Sigmoid colon (tissue), 7 donors: ENCODE measurements around the gene CATSPER1. TPM values are rescaled to one million over a fixed set of nuclear protein-coding genes. Genes with fewer than 3 reads are reported as not detected.

ENCODE experiments used
- DNase-seq: peaks from one replicate; pipeline ENCODE4 v3.0.0-alpha.2; 2019
- H3K27ac ChIP-seq, 4 donors: fragments of 200-600 bp; sonication (generic); one replicate each; pipeline ENCODE4 v1.5.1; 2016 to 2019; ENCODE audit warnings: mild to moderate bottlenecking in 1 of 4
- H3K27me3 ChIP-seq, 3 donors: fragments of 200-600 bp; sonication (generic); one replicate each; pipeline ENCODE4 v1.5.1; 2019; ENCODE audit warnings: mild to moderate bottlenecking in 1 of 3
- H3K36me3 ChIP-seq, 4 donors: fragments of 200-600 bp; sonication (generic); one replicate each; pipeline ENCODE4 v1.5.1; 2016 to 2019
- H3K4me1 ChIP-seq, 4 donors: fragments of 200-600 bp; sonication (generic); one replicate each; pipeline ENCODE4 v1.5.1; 2017 to 2019
- H3K4me3 ChIP-seq, 4 donors: fragments of 200-600 bp; sonication (generic); one replicate each; pipeline ENCODE4 v1.5.1; 2017 to 2019; ENCODE audit warnings: mild to moderate bottlenecking in 2 of 4, moderate library complexity in 1 of 4
- H3K9me3 ChIP-seq, 4 donors: fragments of 200-600 bp in 3 of 4; sonication (generic) in 3 of 4; one replicate each; pipeline versions ENCODE4 v1.5.1 to v1.6.1; 2013 to 2019
- CTCF ChIP-seq, 4 experiments: fragments of 450-650 bp in 3 of 4; fragments of 200-600 bp in 1 of 4; IDR thresholded peaks; one replicate each; pipeline ENCODE4 v1.5.1; 2016 to 2019; ENCODE audit warnings: antibody characterized with exemption in 4 of 4, mild to moderate bottlenecking in 3 of 4, moderate library complexity in 2 of 4
- EP300 ChIP-seq, 4 donors: sonication (generic); formaldehyde crosslinking; IDR thresholded peaks; one replicate each; pipeline ENCODE4 v1.6.1; 2017; ENCODE audit warnings: antibody characterized with exemption in 4 of 4
- POLR2A ChIP-seq, 2 donors: fragments of 450-650 bp; IDR thresholded peaks; one replicate each; pipeline ENCODE4 v1.6.1; 2016; ENCODE audit warnings: antibody characterized with exemption in 2 of 2, mild to moderate bottlenecking in 2 of 2, moderate library complexity in 2 of 2
- POLR2AphosphoS5 ChIP-seq, 4 donors: sonication (generic); formaldehyde crosslinking; IDR thresholded peaks; one replicate each; pipeline ENCODE4 v1.6.1; 2017; ENCODE audit warnings: antibody characterized with exemption in 4 of 4
- WGBS, 2 donors: extraction: QIAGEN DNeasy Blood & Tissue Kit; methylation state at CpG; one replicate each; pipeline ENCODE4 v1.1.7; 2013; 5-methylcytosine and 5-hydroxymethylcytosine counted together
- intact Hi-C: fragments of 100-400 bp; cut with DNase I; formaldehyde crosslinking; loops from one replicate; pipeline ENCODE4 v1.15.1; 2023
- polyA plus RNA-seq, 3 donors: library from polyadenylated mRNA; stranded (reverse); fragments of 200-250 nt; gene quantifications; one replicate each; pipeline ENCODE4 v1.2.3, GENCODE V29; 2013
- total RNA-seq, 4 donors: library from RNA; depleted of rRNA; stranded (reverse); fragments of >200 nt; gene quantifications; one replicate each; pipeline ENCODE4 v1.1.0, GENCODE V29; 2016
- donor health status: healthy with polysubstance abuse.
- donor health status: Bipolar disorder and iron deficiency.
- donor health status: healthy.

CATSPER1 gene
- total and polyA plus RNA-seq, 7 donors = 0.06 TPM; not detected in 6

GRCh38 chr11:65976216-65977176 lies 49.8 kb downstream of the CATSPER1 start:
- WGBS, 2 donors = 83 to 87% methylated on average over 43 of the region's 43 CpGs
- Histone ChIP-seq H3K27ac (no peak overlapping the region), H3K4me1 (no peaks in the 10 kb centered on the region), H3K4me3 (no peak overlapping the region), H3K27me3 (no peaks in the 10 kb centered on the region), H3K36me3 (peaks cover 30 to 63% (median 32%) of the 10 kb centered on the region in 4 donors), H3K9me3 (no peaks in the 10 kb centered on the region)
- TF ChIP-seq EP300 (IDR thresholded peaks at IDR 0.05) (no peak), POLR2A (IDR thresholded peaks at IDR 0.05) (no peak), CTCF (IDR thresholded peaks at IDR 0.05) (no peak), POLR2AphosphoS5 (IDR thresholded peaks at IDR 0.05) (no peak)
- no peak for DNase-seq
- intact Hi-C loops = no loop called here

GRCh38 chr11:65975771-65976170 lies 50.5 kb downstream of the CATSPER1 start:
- intact Hi-C loops = no loop called here
- Histone ChIP-seq H3K27ac (no peak overlapping the region), H3K9me3 (no peaks in the 10 kb centered on the region), H3K36me3 (peaks cover 30 to 63% (median 32%) of the 10 kb centered on the region in 4 donors), H3K4me1 (no peaks in the 10 kb centered on the region), H3K4me3 (no peak overlapping the region), H3K27me3 (no peaks in the 10 kb centered on the region)
- DNase-seq = no peak
- WGBS, 2 donors = 94 to 97% methylated on average over 9 of the region's 9 CpGs
- TF ChIP-seq CTCF (IDR thresholded peaks at IDR 0.05) (no peak), EP300 (IDR thresholded peaks at IDR 0.05) (no peak), POLR2AphosphoS5 (IDR thresholded peaks at IDR 0.05) (no peak), POLR2A (IDR thresholded peaks at IDR 0.05) (no peak)

GRCh38 chr11:65973439-65974110 lies 52.7 kb downstream of the CATSPER1 start:
- no peaks in the 10 kb centered on the region for H3K9me3 ChIP-seq
- H3K27ac ChIP-seq = no peak overlapping the region
- H3K27me3 ChIP-seq = no peaks in the 10 kb centered on the region
- intact Hi-C loops = no loop called here
- no peak for DNase-seq
- 93 to 97% methylated on average over 13 of the region's 13 CpGs for WGBS, 2 donors
- no peaks in the 10 kb centered on the region for H3K4me1 ChIP-seq
- no peak overlapping the region for H3K4me3 ChIP-seq
- H3K36me3 ChIP-seq = peaks cover 31 to 69% (median 39%) of the 10 kb centered on the region in 4 donors
- TF ChIP-seq CTCF (IDR thresholded peaks at IDR 0.05) (no peak), POLR2A (IDR thresholded peaks at IDR 0.05) (no peak), POLR2AphosphoS5 (IDR thresholded peaks at IDR 0.05) (no peak), EP300 (IDR thresholded peaks at IDR 0.05) (no peak)

GRCh38 chr11:65972116-65972515 lies 54.2 kb downstream of the CATSPER1 start:
- intact Hi-C loops = no loop called here
- WGBS, 2 donors = 98% methylated on average over 8 of the region's 8 CpGs
- H3K36me3 ChIP-seq = peaks cover 33 to 69% (median 38%) of the 10 kb centered on the region in 4 donors

More at GRCh38 chr11:65972116-65972515, 54.2 kb downstream of the CATSPER1 start:
- Histone ChIP-seq H3K4me1 (no peaks in the 10 kb centered on the region), H3K27ac (no peak overlapping the region), H3K9me3 (no peaks in the 10 kb centered on the region), H3K27me3 (no peaks in the 10 kb centered on the region), H3K4me3 (no peak overlapping the region)
- no peak for DNase-seq
- TF ChIP-seq POLR2AphosphoS5 (IDR thresholded peaks at IDR 0.05) = no peak
- no peak for TF ChIP-seq EP300 (IDR thresholded peaks at IDR 0.05)
- TF ChIP-seq POLR2A (IDR thresholded peaks at IDR 0.05) = no peak
- no peak for TF ChIP-seq CTCF (IDR thresholded peaks at IDR 0.05)
